Hepatocyte (in vitro differentiated cells): ENCODE results near the gene OR13J1. TPM values are rescaled to one million over a fixed set of nuclear protein-coding genes. Genes with fewer than 3 reads are reported as not detected.

Experiments
- DNase-seq: peaks from one replicate; pipeline ENCODE4 v3.0.0-alpha.2; 2016; ENCODE audit warnings: low spot score
- H2AFZ ChIP-seq: fragments of 200-600 bp; sonication (generic); 2 replicates; pipeline ENCODE4 v1.6.0; 2016; ENCODE audit warnings: antibody characterized with exemption, mild to moderate bottlenecking
- H3K27ac ChIP-seq: fragments of 200-600 bp; sonication (generic); 2 replicates; pipeline ENCODE4 v1.5.1; 2016; ENCODE audit warnings: mild to moderate bottlenecking
- H3K27me3 ChIP-seq: fragments of 200-600 bp; sonication (generic); 2 replicates; pipeline ENCODE4 v1.6.1; 2016
- H3K36me3 ChIP-seq: fragments of 200-600 bp; sonication (generic); replicated peaks from 2 replicates; pipeline ENCODE4 v1.5.1; 2016; ENCODE audit warnings: low read depth; ENCODE audit not compliant: insufficient read depth
- H3K4me1 ChIP-seq: fragments of 200-600 bp; sonication (generic); 2 replicates; pipeline ENCODE4 v1.5.1; 2016; ENCODE audit warnings: mild to moderate bottlenecking, moderate library complexity; ENCODE audit not compliant: insufficient read depth
- H3K4me2 ChIP-seq: fragments of 200-600 bp; sonication (generic); 2 replicates; pipeline ENCODE4 v1.6.0; 2016
- H3K4me3 ChIP-seq: fragments of 200-600 bp; sonication (generic); 2 replicates; pipeline ENCODE4 v1.5.1; 2016; ENCODE audit warnings: mild to moderate bottlenecking
- H3K79me2 ChIP-seq: fragments of 200-600 bp; sonication (generic); 2 replicates; pipeline ENCODE4 v1.6.0; 2017; ENCODE audit warnings: mild to moderate bottlenecking
- H3K9me2 ChIP-seq: fragments of 200-600 bp; sonication (generic); replicated peaks from 2 replicates; pipeline ENCODE4 v1.6.0; 2017; ENCODE audit warnings: mild to moderate bottlenecking; ENCODE audit not compliant: insufficient read depth
- H3K9me3 ChIP-seq: fragments of 200-600 bp; sonication (generic); 2 replicates; pipeline ENCODE4 v1.5.1; 2016; ENCODE audit warnings: low read depth, mild to moderate bottlenecking
- H4K20me1 ChIP-seq: fragments of 200-600 bp; sonication (generic); 2 replicates; pipeline ENCODE4 v1.6.0; 2016; ENCODE audit warnings: mild to moderate bottlenecking; ENCODE audit not compliant: insufficient read depth, poor library complexity, severe bottlenecking
- EZH2 ChIP-seq: fragments of 200-600 bp; sonication (generic); IDR thresholded peaks from 2 replicates; pipeline ENCODE4 v1.6.1; 2016; ENCODE audit warnings: antibody characterized with exemption, mild to moderate bottlenecking, borderline replicate concordance
- EZH2phosphoT487 ChIP-seq: fragments of 200-600 bp; sonication (generic); IDR thresholded peaks from one replicate; pipeline ENCODE4 v1.6.1; 2018; ENCODE audit warnings: antibody characterized with exemption, mild to moderate bottlenecking, low read depth, moderate library complexity; ENCODE audit not compliant: unreplicated experiment, severe bottlenecking
- WGBS: methylation state at CpG from one replicate; pipeline ENCODE4 v1.1.6; 2016; ENCODE audit warnings: low lambda C conversion rate; ENCODE audit errors: missing lambda C conversion rate; 5-methylcytosine and 5-hydroxymethylcytosine counted together
- polyA plus RNA-seq: library from polyadenylated mRNA; unstranded; fragments of >200 nt; fragmentation: Nextera tagmentation; extraction: Ambion mirVana; gene quantifications from 2 replicates; pipeline ENCODE4 v1.2.1, GENCODE V29; 2016
- total RNA-seq: library from RNA; depleted of rRNA; stranded (reverse); fragments of >200 nt; gene quantifications from 2 replicates; pipeline ENCODE4 v1.2.3, GENCODE V29; 2014
- TF ChIP-seq, protein P1 (sequence below): fragments of 200-600 bp; sonication (generic); IDR thresholded peaks from 2 replicates; pipeline ENCODE4 v1.5.1; 2016; ENCODE audit warnings: antibody characterized with exemption, mild to moderate bottlenecking; ENCODE audit not compliant: poor library complexity

The OR13J1 gene
- total and polyA plus RNA-seq, 2 experiments from 2014 or later = not detected

- Histone ChIP-seq H3K9me3 (no peaks in the 10 kb centered on the region), H4K20me1 (no peaks in the 10 kb centered on the region), H3K36me3 (no peaks in the 10 kb centered on the region), H3K79me2 (peaks cover 3% of the 10 kb centered on the region), H2AFZ (no peak overlapping the region), H3K4me3 (no peak overlapping the region), H3K9me2 (no peaks in the 10 kb centered on the region), H3K4me1 (peaks cover 23% of the 10 kb centered on the region), H3K27me3 (no peaks in the 10 kb centered on the region), H3K27ac (no peak overlapping the region), H3K4me2 (no peak overlapping the region)
- 92% methylated on average over 5 of the region's 5 CpGs for whole genome bisulfite sequencing
- no peak for DNase-seq
- TF ChIP-seq EZH2phosphoT487 = no peak
- no peak for TF ChIP-seq EZH2
- TF ChIP-seq, protein P1, sequence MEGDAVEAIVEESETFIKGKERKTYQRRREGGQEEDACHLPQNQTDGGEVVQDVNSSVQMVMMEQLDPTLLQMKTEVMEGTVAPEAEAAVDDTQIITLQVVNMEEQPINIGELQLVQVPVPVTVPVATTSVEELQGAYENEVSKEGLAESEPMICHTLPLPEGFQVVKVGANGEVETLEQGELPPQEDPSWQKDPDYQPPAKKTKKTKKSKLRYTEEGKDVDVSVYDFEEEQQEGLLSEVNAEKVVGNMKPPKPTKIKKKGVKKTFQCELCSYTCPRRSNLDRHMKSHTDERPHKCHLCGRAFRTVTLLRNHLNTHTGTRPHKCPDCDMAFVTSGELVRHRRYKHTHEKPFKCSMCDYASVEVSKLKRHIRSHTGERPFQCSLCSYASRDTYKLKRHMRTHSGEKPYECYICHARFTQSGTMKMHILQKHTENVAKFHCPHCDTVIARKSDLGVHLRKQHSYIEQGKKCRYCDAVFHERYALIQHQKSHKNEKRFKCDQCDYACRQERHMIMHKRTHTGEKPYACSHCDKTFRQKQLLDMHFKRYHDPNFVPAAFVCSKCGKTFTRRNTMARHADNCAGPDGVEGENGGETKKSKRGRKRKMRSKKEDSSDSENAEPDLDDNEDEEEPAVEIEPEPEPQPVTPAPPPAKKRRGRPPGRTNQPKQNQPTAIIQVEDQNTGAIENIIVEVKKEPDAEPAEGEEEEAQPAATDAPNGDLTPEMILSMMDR = no peak
Observed at GRCh38 chr9:35839926-35840325, 30.3 kb downstream of the OR13J1 start.

GRCh38 chr9:35836595-35836994, 33.6 kb downstream of the OR13J1 start:
- Histone ChIP-seq H3K27me3 (no peaks in the 10 kb centered on the region), H3K36me3 (no peaks in the 10 kb centered on the region), H3K9me2 (no peaks in the 10 kb centered on the region), H3K4me3 (no peak overlapping the region), H3K79me2 (peaks cover 16% of the 10 kb centered on the region), H3K4me2 (no peak overlapping the region), H3K27ac (peak overlapping the region; percentile 6), H4K20me1 (no peaks in the 10 kb centered on the region), H3K4me1 (peaks cover 38% of the 10 kb centered on the region), H2AFZ (no peak overlapping the region), H3K9me3 (no peaks in the 10 kb centered on the region)
- TF ChIP-seq, protein P1 = no peak
- TF ChIP-seq EZH2phosphoT487 = no peak
- TF ChIP-seq EZH2 = no peak
- DNase-seq = no peak
- WGBS = 96% methylated on average over 5 of the region's 5 CpGs

GRCh38 chr9:35835766-35836165, 34.4 kb downstream of the OR13J1 start:
- Histone ChIP-seq H3K9me2 (no peaks in the 10 kb centered on the region), H3K79me2 (peaks cover 23% of the 10 kb centered on the region), H3K9me3 (no peaks in the 10 kb centered on the region), H3K27ac (peak overlapping the region; percentile 6), H3K4me1 (peaks cover 39% of the 10 kb centered on the region), H4K20me1 (no peaks in the 10 kb centered on the region), H3K4me2 (no peak overlapping the region), H3K36me3 (no peaks in the 10 kb centered on the region), H2AFZ (no peak overlapping the region), H3K27me3 (no peaks in the 10 kb centered on the region), H3K4me3 (no peak overlapping the region)
- TF ChIP-seq EZH2phosphoT487 (no peak), EZH2 (no peak)
- TF ChIP-seq, protein P1 = no peak
- no peak for DNase-seq
- WGBS = 75% methylated on average over 2 of the region's 2 CpGs

- Histone ChIP-seq H2AFZ (no peak overlapping the region), H3K79me2 (peaks cover 29% of the 10 kb centered on the region), H3K4me3 (no peak overlapping the region), H3K4me1 (peaks cover 45% of the 10 kb centered on the region), H3K27ac (peak overlapping the region; percentile 95), H3K27me3 (no peaks in the 10 kb centered on the region), H4K20me1 (no peaks in the 10 kb centered on the region), H3K9me3 (no peaks in the 10 kb centered on the region), H3K4me2 (no peak overlapping the region), H3K36me3 (no peaks in the 10 kb centered on the region), H3K9me2 (no peaks in the 10 kb centered on the region)
- no peak for DNase-seq
- TF ChIP-seq, protein P1 = peak; percentile 22
- TF ChIP-seq EZH2 (no peak), EZH2phosphoT487 (no peak)
- WGBS = 100% methylated on average over 3 of the region's 3 CpGs
Observed at GRCh38 chr9:35835216-35835632, 35.0 kb downstream of the OR13J1 start.
